Measurements from ENCODE around the gene ZNF576.
A peak's percentile ranks its signal among the peaks of the same experiment; 100 is the strongest.

The ZNF576 gene

GRCh38 chr19:43553656-43554055 is 42.7 kb upstream of the ZNF576 start:
- ChIA-PET POLR2A (interaction anchor here (0.7 kb wide), 1 partner anchor 43 kb away, joined by 3 read pairs; no protein-coding TSS in a partner anchor), CTCF (interaction anchor here (0.6 to 14.5 kb wide), 6 partner anchors 10 to 73 kb away, joined by 3 to 247 read pairs (median 4); partner anchors contain the start of genes IRGQ, ZNF575 and ZNF576)
- Histone ChIP-seq H3K4me1 (ENCODE audit: control extremely low read depth in 1 of 4, control insufficient read depth in 4 of 4, insufficient read depth in 4 of 4, low read length in 3 of 4) (no peaks in the 10 kb centered on the region), H3K36me3 (ENCODE audit: control insufficient read depth in 4 of 4, insufficient read depth in 4 of 4, low read length in 3 of 4) (peaks cover 4 to 63% (median 41%) of the 10 kb centered on the region in 4 experiments), H3K4me3 (ENCODE audit: control insufficient read depth in 1 of 7, extremely low read depth in 1 of 7, insufficient read depth in 4 of 7, low read depth in 2 of 7, low read length in 6 of 7) (no peak overlapping the region), H3K27me3 (replicated peaks in 2 of 5; ENCODE audit: control insufficient read depth in 4 of 5, insufficient read depth in 5 of 5, low read length in 4 of 5) (no peaks in the 10 kb centered on the region), H3K27ac (ENCODE audit: insufficient read depth in 1 of 2, low read depth in 1 of 2, low read length in 2 of 2, poor library complexity in 1 of 2, severe bottlenecking in 2 of 2) (no peak overlapping the region), H3K9me3 (ENCODE audit: control extremely low read depth in 1 of 5, control insufficient read depth in 4 of 5, insufficient read depth in 2 of 5, low read depth in 1 of 5, low read length in 4 of 5) (no peaks in the 10 kb centered on the region)
- 100% methylated on average over 3 of the region's 4 CpGs for WGBS (ENCODE audit: insufficient coverage)
- DNase-seq: no peak

- ChIA-PET CTCF (interaction anchor here (0.7 to 14.5 kb wide), 15 partner anchors 9 to 114 kb away, joined by 3 to 247 read pairs (median 9); partner anchors contain the start of genes IRGQ, ZNF575 and ZNF576), POLR2A (interaction anchor here (1.4 kb wide), 1 partner anchor 41 kb away, joined by 8 read pairs; no protein-coding TSS in a partner anchor)
- no peak for DNase-seq
- H3K27me3 ChIP-seq (replicated peaks in 2 of 5; ENCODE audit: control insufficient read depth in 4 of 5, insufficient read depth in 5 of 5, low read length in 4 of 5): no peaks in the 10 kb centered on the region
- H3K9me3 ChIP-seq (ENCODE audit: control extremely low read depth in 1 of 5, control insufficient read depth in 4 of 5, insufficient read depth in 2 of 5, low read depth in 1 of 5, low read length in 4 of 5): no peaks in the 10 kb centered on the region
- H3K36me3 ChIP-seq (ENCODE audit: control insufficient read depth in 4 of 4, insufficient read depth in 4 of 4, low read length in 3 of 4): peaks cover 4 to 60% (median 39%) of the 10 kb centered on the region in 4 experiments
- no peak overlapping the region for H3K27ac ChIP-seq (ENCODE audit: insufficient read depth in 1 of 2, low read depth in 1 of 2, low read length in 2 of 2, poor library complexity in 1 of 2, severe bottlenecking in 2 of 2)
- no peaks in the 10 kb centered on the region for H3K4me1 ChIP-seq (ENCODE audit: control extremely low read depth in 1 of 4, control insufficient read depth in 4 of 4, insufficient read depth in 4 of 4, low read length in 3 of 4)
- no peak overlapping the region for H3K4me3 ChIP-seq (ENCODE audit: control insufficient read depth in 1 of 7, extremely low read depth in 1 of 7, insufficient read depth in 4 of 7, low read depth in 2 of 7, low read length in 6 of 7)
- whole genome bisulfite sequencing (ENCODE audit: insufficient coverage): 96% methylated on average over 15 of the region's 15 CpGs
Observed at GRCh38 chr19:43554317-43554895, 42.0 kb upstream of the ZNF576 start.

GRCh38 chr19:43555185-43555770 is 41.1 kb upstream of the ZNF576 start:
- 40% methylated on average over 6 of the region's 8 CpGs for WGBS (ENCODE audit: insufficient coverage)
- Histone ChIP-seq H3K36me3 (ENCODE audit: control insufficient read depth in 4 of 4, insufficient read depth in 4 of 4, low read length in 3 of 4) (peaks cover 4 to 58% (median 34%) of the 10 kb centered on the region in 4 experiments), H3K27ac (ENCODE audit: insufficient read depth in 1 of 2, low read depth in 1 of 2, low read length in 2 of 2, poor library complexity in 1 of 2, severe bottlenecking in 2 of 2) (no peak overlapping the region)

GRCh38 chr19:43560687-43561086 is 35.7 kb upstream of the ZNF576 start:
- Histone ChIP-seq H3K27ac (ENCODE audit: insufficient read depth in 1 of 2, low read depth in 1 of 2, low read length in 2 of 2, poor library complexity in 1 of 2, severe bottlenecking in 2 of 2) (no peak overlapping the region), H3K4me1 (ENCODE audit: control extremely low read depth in 1 of 4, control insufficient read depth in 4 of 4, insufficient read depth in 4 of 4, low read length in 3 of 4) (peaks cover 7 to 46% (median 37%) of the 10 kb centered on the region in 4 experiments), H3K27me3 (replicated peaks in 2 of 5; ENCODE audit: control insufficient read depth in 4 of 5, insufficient read depth in 5 of 5, low read length in 4 of 5) (no peaks in the 10 kb centered on the region), H3K9me3 (ENCODE audit: control extremely low read depth in 1 of 5, control insufficient read depth in 4 of 5, insufficient read depth in 2 of 5, low read depth in 1 of 5, low read length in 4 of 5) (no peaks in the 10 kb centered on the region), H3K4me3 (ENCODE audit: control insufficient read depth in 1 of 7, extremely low read depth in 1 of 7, insufficient read depth in 4 of 7, low read depth in 2 of 7, low read length in 6 of 7) (no peak overlapping the region), H3K36me3 (ENCODE audit: control insufficient read depth in 4 of 4, insufficient read depth in 4 of 4, low read length in 3 of 4) (peaks cover 0 to 16% (median 7%) of the 10 kb centered on the region in 4 experiments)
- 86% methylated on average over 5 of the region's 6 CpGs for WGBS (ENCODE audit: insufficient coverage)
- peak in 1 of 3 donors; percentile 37 for DNase-seq
- POLR2A ChIA-PET: interaction anchor here (0.6 kb wide), 1 partner anchor 1531 kb away, joined by 4 read pairs; no protein-coding TSS in a partner anchor
- CTCF ChIA-PET: interaction anchor here (0.6 to 14.5 kb wide), 3 partner anchors 24 to 72 kb away, joined by 3 to 247 read pairs (median 16); partner anchors contain the start of genes IRGQ and ZNF576

More at GRCh38 chr19:43555185-43555770, 41.1 kb upstream of the ZNF576 start:
- no peaks in the 10 kb centered on the region for H3K27me3 ChIP-seq (replicated peaks in 2 of 5; ENCODE audit: control insufficient read depth in 4 of 5, insufficient read depth in 5 of 5, low read length in 4 of 5)
- peaks cover 0 to under 1% (median 0%) of the 10 kb centered on the region in 4 experiments for H3K4me1 ChIP-seq (ENCODE audit: control extremely low read depth in 1 of 4, control insufficient read depth in 4 of 4, insufficient read depth in 4 of 4, low read length in 3 of 4)
- peak; percentile 79 to 92 (median 87) for DNase-seq
- ChIA-PET CTCF (interaction anchor here (0.7 to 14.5 kb wide), 22 partner anchors 8 to 123 kb away, joined by 3 to 247 read pairs (median 6); partner anchors contain the start of genes IRGQ, PINLYP, XRCC1 and ZNF575), POLR2A (interaction anchor here (0.7 to 1.4 kb wide), 2 partner anchors 35 to 40 kb away, joined by 3 to 8 read pairs; no protein-coding TSS in a partner anchor)
- no peaks in the 10 kb centered on the region for H3K9me3 ChIP-seq (ENCODE audit: control extremely low read depth in 1 of 5, control insufficient read depth in 4 of 5, insufficient read depth in 2 of 5, low read depth in 1 of 5, low read length in 4 of 5)
- H3K4me3 ChIP-seq (ENCODE audit: control insufficient read depth in 1 of 7, extremely low read depth in 1 of 7, insufficient read depth in 4 of 7, low read depth in 2 of 7, low read length in 6 of 7): no peak overlapping the region

GRCh38 chr19:43561139-43561970 is 35.0 kb upstream of the ZNF576 start:
- Histone ChIP-seq H3K36me3 (ENCODE audit: control insufficient read depth in 4 of 4, insufficient read depth in 4 of 4, low read length in 3 of 4) (peaks cover 0 to 12% (median 7%) of the 10 kb centered on the region in 4 experiments), H3K27ac (ENCODE audit: insufficient read depth in 1 of 2, low read depth in 1 of 2, low read length in 2 of 2, poor library complexity in 1 of 2, severe bottlenecking in 2 of 2) (peak overlapping the region in 1 of 2 experiments; percentile 15), H3K9me3 (ENCODE audit: control extremely low read depth in 1 of 5, control insufficient read depth in 4 of 5, insufficient read depth in 2 of 5, low read depth in 1 of 5, low read length in 4 of 5) (no peaks in the 10 kb centered on the region), H3K4me3 (ENCODE audit: control insufficient read depth in 1 of 7, extremely low read depth in 1 of 7, insufficient read depth in 4 of 7, low read depth in 2 of 7, low read length in 6 of 7) (no peak overlapping the region), H3K4me1 (ENCODE audit: control extremely low read depth in 1 of 4, control insufficient read depth in 4 of 4, insufficient read depth in 4 of 4, low read length in 3 of 4) (peaks cover 7 to 46% (median 37%) of the 10 kb centered on the region in 4 experiments), H3K27me3 (replicated peaks in 2 of 5; ENCODE audit: control insufficient read depth in 4 of 5, insufficient read depth in 5 of 5, low read length in 4 of 5) (no peaks in the 10 kb centered on the region)
- ChIA-PET POLR2A (interaction anchor here (0.6 to 0.8 kb wide), 2 partner anchors 13 to 1530 kb away, joined by 4 read pairs; partner anchors contain the start of gene XRCC1), CTCF (interaction anchor here (1.0 to 14.5 kb wide), 4 partner anchors 11 to 32 kb away, joined by 3 to 247 read pairs (median 10); partner anchors contain the start of genes IRGQ and ZNF576)
- DNase-seq: peak in 1 of 3 donors; percentile 7
- WGBS (ENCODE audit: insufficient coverage): 95% methylated on average over 10 of the region's 12 CpGs

- Histone ChIP-seq H3K27ac (ENCODE audit: insufficient read depth in 1 of 2, low read depth in 1 of 2, low read length in 2 of 2, poor library complexity in 1 of 2, severe bottlenecking in 2 of 2) (peak overlapping the region; percentile 72 to 77), H3K36me3 (ENCODE audit: control insufficient read depth in 4 of 4, insufficient read depth in 4 of 4, low read length in 3 of 4) (peaks cover 0 to 12% (median 7%) of the 10 kb centered on the region in 4 experiments), H3K9me3 (ENCODE audit: control extremely low read depth in 1 of 5, control insufficient read depth in 4 of 5, insufficient read depth in 2 of 5, low read depth in 1 of 5, low read length in 4 of 5) (no peaks in the 10 kb centered on the region), H3K27me3 (replicated peaks in 2 of 5; ENCODE audit: control insufficient read depth in 4 of 5, insufficient read depth in 5 of 5, low read length in 4 of 5) (no peaks in the 10 kb centered on the region), H3K4me1 (ENCODE audit: control extremely low read depth in 1 of 4, control insufficient read depth in 4 of 4, insufficient read depth in 4 of 4, low read length in 3 of 4) (peaks cover 7 to 46% (median 37%) of the 10 kb centered on the region in 4 experiments), H3K4me3 (ENCODE audit: control insufficient read depth in 1 of 7, extremely low read depth in 1 of 7, insufficient read depth in 4 of 7, low read depth in 2 of 7, low read length in 6 of 7) (no peak overlapping the region)
- 37% methylated on average over 2 of the region's 6 CpGs for WGBS (ENCODE audit: insufficient coverage)
- POLR2A ChIA-PET: interaction anchor here (1.2 kb wide), 1 partner anchor 22 kb away, joined by 3 read pairs; no protein-coding TSS in a partner anchor
- no peak for DNase-seq
- CTCF ChIA-PET: interaction anchor here (14.5 kb wide), 1 partner anchor 31 kb away, joined by 247 read pairs; the partner anchor contains the start of genes IRGQ and ZNF576
Observed at GRCh38 chr19:43562226-43562697, 34.1 kb upstream of the ZNF576 start.
